ENCODE results near the gene UBR4.

- TF ChIP-seq RFX5 (IDR thresholded peaks at IDR 0.05) (no peak), REST (IDR thresholded peaks at IDR 0.05) (no peak), FOSL2 (IDR thresholded peaks at IDR 0.05) (no peak), FOSL2 (CRISPR knock-in tag; IDR thresholded peaks at IDR 0.05) (no peak), CTCF (IDR thresholded peaks at IDR 0.05) (no peak), SMC3 (IDR thresholded peaks at IDR 0.05) (no peak), JUNB (IDR thresholded peaks at IDR 0.05) (no peak), RAD21 (conservative IDR thresholded peaks at IDR 0.05 in 1 of 2, IDR thresholded peaks at IDR 0.05 in 1 of 2) (no peak), CEBPB (IDR thresholded peaks at IDR 0.05) (no peak), EP300 (IDR thresholded peaks at IDR 0.05) (no peak), POLR2A (IDR thresholded peaks at IDR 0.05; ENCODE audit: low read length) (no peak), JUN (IDR thresholded peaks at IDR 0.05) (no peak), MAX (IDR thresholded peaks at IDR 0.05) (no peak)
These were observed 13.7 kb downstream of the UBR4 start for GRCh38 chr1:19196331-19196730.
